K562 (cell line): Measurements from ENCODE around the gene MGP.

Source experiments
- ILF3 ChIP-seq: fragments of 450-650 bp; IDR thresholded peaks from 2 replicates; pipeline ENCODE4 v1.6.1; 2018; ENCODE audit warnings: antibody characterized with exemption, mild to moderate bottlenecking, moderate library complexity, borderline replicate concordance
- PHB2 ChIP-seq: fragments of 450-650 bp; IDR thresholded peaks from 2 replicates; pipeline ENCODE4 v1.6.1; 2017; ENCODE audit warnings: low read depth
- TF ChIP-seq, protein P1 (sequence below), 3 experiments: IDR thresholded peaks in 2 of 3; conservative IDR thresholded peaks in 1 of 3; 2 replicates each; pipeline ENCODE4 v1.5.1; 2011 to 2012; ENCODE audit warnings: low read length in 3 of 3, mild to moderate bottlenecking in 3 of 3, control low read depth in 2 of 3, improper control_type of control experiment in 1 of 3, inconsistent platforms in 1 of 3, low read depth in 1 of 3, mixed read lengths in 1 of 3, moderate library complexity in 1 of 3; ENCODE audit not compliant: insufficient read depth in 2 of 3
- TF ChIP-seq, protein P2 (sequence below): sonication (generic); formaldehyde crosslinking; IDR thresholded peaks from 2 replicates; pipeline ENCODE4 v1.8.1; 2023; ENCODE audit warnings: mild to moderate bottlenecking, missing genetic modification reagents
- TF ChIP-seq, protein P3 (sequence below): sonication (generic); formaldehyde crosslinking; IDR thresholded peaks from 2 replicates; pipeline ENCODE4 v1.8.0; 2022; ENCODE audit warnings: mild to moderate bottlenecking, missing genetic modification reagents

DNA sequence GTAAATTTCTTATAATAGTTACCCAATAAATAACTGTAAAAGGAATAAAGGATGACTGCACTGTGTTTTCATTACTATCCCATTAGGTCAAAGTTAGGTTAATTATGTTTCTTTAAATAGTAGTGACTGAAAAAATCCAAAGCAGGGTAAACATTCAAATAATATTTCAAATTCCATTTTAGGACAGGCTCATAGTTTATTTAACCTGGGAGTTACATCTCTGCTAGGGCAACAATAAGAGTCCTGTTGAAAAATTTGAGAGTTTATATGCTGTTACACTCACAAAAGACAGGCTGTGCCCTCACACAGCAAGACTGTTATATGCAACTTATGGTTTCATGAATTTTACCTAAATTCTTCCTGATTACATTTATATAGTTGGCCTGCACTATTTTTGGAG, 44.6 kb upstream of the MGP start:
- TF ChIP-seq, protein P1, sequence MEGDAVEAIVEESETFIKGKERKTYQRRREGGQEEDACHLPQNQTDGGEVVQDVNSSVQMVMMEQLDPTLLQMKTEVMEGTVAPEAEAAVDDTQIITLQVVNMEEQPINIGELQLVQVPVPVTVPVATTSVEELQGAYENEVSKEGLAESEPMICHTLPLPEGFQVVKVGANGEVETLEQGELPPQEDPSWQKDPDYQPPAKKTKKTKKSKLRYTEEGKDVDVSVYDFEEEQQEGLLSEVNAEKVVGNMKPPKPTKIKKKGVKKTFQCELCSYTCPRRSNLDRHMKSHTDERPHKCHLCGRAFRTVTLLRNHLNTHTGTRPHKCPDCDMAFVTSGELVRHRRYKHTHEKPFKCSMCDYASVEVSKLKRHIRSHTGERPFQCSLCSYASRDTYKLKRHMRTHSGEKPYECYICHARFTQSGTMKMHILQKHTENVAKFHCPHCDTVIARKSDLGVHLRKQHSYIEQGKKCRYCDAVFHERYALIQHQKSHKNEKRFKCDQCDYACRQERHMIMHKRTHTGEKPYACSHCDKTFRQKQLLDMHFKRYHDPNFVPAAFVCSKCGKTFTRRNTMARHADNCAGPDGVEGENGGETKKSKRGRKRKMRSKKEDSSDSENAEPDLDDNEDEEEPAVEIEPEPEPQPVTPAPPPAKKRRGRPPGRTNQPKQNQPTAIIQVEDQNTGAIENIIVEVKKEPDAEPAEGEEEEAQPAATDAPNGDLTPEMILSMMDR (IDR thresholded peaks at IDR 0.05 in 2 of 3, conservative IDR thresholded peaks at IDR 0.05 in 1 of 3; ENCODE audit: insufficient read depth in 2 of 3, low read depth in 1 of 3, low read length in 3 of 3) = no peak
- TF ChIP-seq PHB2 (no peak), ILF3 (no peak)
- TF ChIP-seq, protein P2, sequence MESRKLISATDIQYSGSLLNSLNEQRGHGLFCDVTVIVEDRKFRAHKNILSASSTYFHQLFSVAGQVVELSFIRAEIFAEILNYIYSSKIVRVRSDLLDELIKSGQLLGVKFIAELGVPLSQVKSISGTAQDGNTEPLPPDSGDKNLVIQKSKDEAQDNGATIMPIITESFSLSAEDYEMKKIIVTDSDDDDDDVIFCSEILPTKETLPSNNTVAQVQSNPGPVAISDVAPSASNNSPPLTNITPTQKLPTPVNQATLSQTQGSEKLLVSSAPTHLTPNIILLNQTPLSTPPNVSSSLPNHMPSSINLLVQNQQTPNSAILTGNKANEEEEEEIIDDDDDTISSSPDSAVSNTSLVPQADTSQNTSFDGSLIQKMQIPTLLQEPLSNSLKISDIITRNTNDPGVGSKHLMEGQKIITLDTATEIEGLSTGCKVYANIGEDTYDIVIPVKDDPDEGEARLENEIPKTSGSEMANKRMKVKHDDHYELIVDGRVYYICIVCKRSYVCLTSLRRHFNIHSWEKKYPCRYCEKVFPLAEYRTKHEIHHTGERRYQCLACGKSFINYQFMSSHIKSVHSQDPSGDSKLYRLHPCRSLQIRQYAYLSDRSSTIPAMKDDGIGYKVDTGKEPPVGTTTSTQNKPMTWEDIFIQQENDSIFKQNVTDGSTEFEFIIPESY (CRISPR knock-in tag) = no peak
- TF ChIP-seq, protein P3, sequence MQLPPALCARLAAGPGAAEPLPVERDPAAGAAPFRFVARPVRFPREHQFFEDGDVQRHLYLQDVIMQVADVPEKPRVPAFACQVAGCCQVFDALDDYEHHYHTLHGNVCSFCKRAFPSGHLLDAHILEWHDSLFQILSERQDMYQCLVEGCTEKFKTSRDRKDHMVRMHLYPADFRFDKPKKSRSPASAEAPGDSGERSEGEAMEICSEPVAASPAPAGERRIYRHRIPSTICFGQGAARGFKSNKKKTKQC = no peak
